Peyer's patch (tissue), 4 donors: ENCODE data around the gene TMOD3. TPM values are rescaled to one million over a fixed set of nuclear protein-coding genes. Genes with fewer than 3 reads are reported as not detected.

Experiments used
- DNase-seq, 3 donors: peaks; one replicate each; pipeline ENCODE4 v3.0.0-alpha.2; 2017 to 2019
- H3K27ac ChIP-seq, 4 donors: fragments of 200-600 bp; sonication (generic); one replicate each; pipeline ENCODE4 v1.5.1; 2016 to 2019
- H3K27me3 ChIP-seq, 2 donors: fragments of 200-600 bp; sonication (generic); one replicate each; pipeline ENCODE4 v1.5.1; 2019
- H3K36me3 ChIP-seq, 3 donors: fragments of 200-600 bp; sonication (generic); one replicate each; pipeline ENCODE4 v1.5.1; 2016 to 2019
- H3K4me1 ChIP-seq, 4 donors: fragments of 200-600 bp; sonication (generic); one replicate each; pipeline ENCODE4 v1.5.1; 2016 to 2019
- H3K4me3 ChIP-seq, 4 donors: fragments of 200-600 bp; sonication (generic); 1 replicate in 3 of 4; 2 replicates in 1 of 4; pipeline ENCODE4 v1.5.1; 2016 to 2019; ENCODE audit warnings: mild to moderate bottlenecking in 1 of 4
- H3K9me3 ChIP-seq, 4 donors: fragments of 200-600 bp; sonication (generic); one replicate each; pipeline ENCODE4 v1.5.1; 2016 to 2019; ENCODE audit warnings: mild to moderate bottlenecking in 1 of 4
- POLR2A ChIP-seq, 2 donors: fragments of 450-650 bp; IDR thresholded peaks; one replicate each; pipeline ENCODE4 v1.5.1; 2017; ENCODE audit warnings: antibody characterized with exemption in 2 of 2, mild to moderate bottlenecking in 2 of 2, moderate library complexity in 2 of 2
- total RNA-seq, 4 donors: library from RNA; depleted of rRNA; stranded (reverse); fragments of >200 nt; gene quantifications; one replicate each; pipeline ENCODE4 v1.1.0, GENCODE V29; 2016
- TF ChIP-seq, protein P1 (sequence below), 6 experiments: fragments of 450-650 bp in 4 of 6; fragments of 200-600 bp in 2 of 6; sonication (generic) in 1 of 6; IDR thresholded peaks; one replicate each; pipeline ENCODE4 v1.5.1; 2017 to 2019; ENCODE audit warnings: antibody characterized with exemption in 6 of 6, mild to moderate bottlenecking in 3 of 6, moderate library complexity in 1 of 6

The TMOD3 gene
- total RNA-seq, 4 donors from 2014 or later, result 39.3 to 51.8 (median 42.0) TPM

DNA sequence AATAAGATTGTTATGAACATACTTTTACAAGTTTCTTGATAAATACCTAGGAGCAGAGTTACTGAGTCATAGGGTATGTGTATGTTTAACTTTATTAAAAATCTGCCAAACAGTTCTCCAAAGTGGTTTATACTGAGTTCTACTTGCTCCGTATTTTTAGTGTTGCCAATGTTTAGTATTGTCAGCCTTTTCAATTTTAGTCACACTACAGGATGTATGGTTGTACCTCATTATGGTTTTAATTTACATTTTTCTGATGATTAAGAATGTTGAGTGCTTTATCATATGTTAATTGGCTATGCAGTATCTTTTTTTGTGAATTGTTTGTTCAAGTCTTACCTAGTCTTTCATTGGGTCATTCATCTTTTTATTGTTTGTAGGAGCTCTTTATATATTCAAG lies 4.3 kb downstream of the TMOD3 start:
- Histone ChIP-seq H3K27ac (no peak overlapping the region), H3K9me3 (no peaks in the 10 kb centered on the region), H3K27me3 (no peaks in the 10 kb centered on the region), H3K4me3 (no peak overlapping the region), H3K4me1 (peaks cover 0 to 32% (median 5%) of the 10 kb centered on the region in 4 donors), H3K36me3 (no peaks in the 10 kb centered on the region)
- TF ChIP-seq, protein P1, sequence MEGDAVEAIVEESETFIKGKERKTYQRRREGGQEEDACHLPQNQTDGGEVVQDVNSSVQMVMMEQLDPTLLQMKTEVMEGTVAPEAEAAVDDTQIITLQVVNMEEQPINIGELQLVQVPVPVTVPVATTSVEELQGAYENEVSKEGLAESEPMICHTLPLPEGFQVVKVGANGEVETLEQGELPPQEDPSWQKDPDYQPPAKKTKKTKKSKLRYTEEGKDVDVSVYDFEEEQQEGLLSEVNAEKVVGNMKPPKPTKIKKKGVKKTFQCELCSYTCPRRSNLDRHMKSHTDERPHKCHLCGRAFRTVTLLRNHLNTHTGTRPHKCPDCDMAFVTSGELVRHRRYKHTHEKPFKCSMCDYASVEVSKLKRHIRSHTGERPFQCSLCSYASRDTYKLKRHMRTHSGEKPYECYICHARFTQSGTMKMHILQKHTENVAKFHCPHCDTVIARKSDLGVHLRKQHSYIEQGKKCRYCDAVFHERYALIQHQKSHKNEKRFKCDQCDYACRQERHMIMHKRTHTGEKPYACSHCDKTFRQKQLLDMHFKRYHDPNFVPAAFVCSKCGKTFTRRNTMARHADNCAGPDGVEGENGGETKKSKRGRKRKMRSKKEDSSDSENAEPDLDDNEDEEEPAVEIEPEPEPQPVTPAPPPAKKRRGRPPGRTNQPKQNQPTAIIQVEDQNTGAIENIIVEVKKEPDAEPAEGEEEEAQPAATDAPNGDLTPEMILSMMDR (IDR thresholded peaks at IDR 0.05), result no peak
- DNase-seq, result no peak

GRCh38 chr15:51837792-51838251 lies 8.4 kb downstream of the TMOD3 start:
- no peaks in the 10 kb centered on the region for H3K36me3 ChIP-seq
- no peaks in the 10 kb centered on the region for H3K27me3 ChIP-seq
- DNase-seq, result no peak
- TF ChIP-seq, protein P1 (IDR thresholded peaks at IDR 0.05), result no peak
- TF ChIP-seq POLR2A (IDR thresholded peaks at IDR 0.05), result no peak
- peaks cover 0 to 25% (median 7%) of the 10 kb centered on the region in 4 donors for H3K4me1 ChIP-seq
- no peaks in the 10 kb centered on the region for H3K9me3 ChIP-seq
- H3K27ac ChIP-seq, result no peak overlapping the region
- H3K4me3 ChIP-seq, result no peak overlapping the region

- H3K9me3 ChIP-seq, result no peaks in the 10 kb centered on the region
- H3K27me3 ChIP-seq, result no peaks in the 10 kb centered on the region
- no peak for DNase-seq
- TF ChIP-seq, protein P1 (IDR thresholded peaks at IDR 0.05), result no peak
- TF ChIP-seq POLR2A (IDR thresholded peaks at IDR 0.05), result no peak
- no peak overlapping the region for H3K4me3 ChIP-seq
- H3K36me3 ChIP-seq, result no peaks in the 10 kb centered on the region
- peaks cover 0 to 27% (median 9%) of the 10 kb centered on the region in 4 donors for H3K4me1 ChIP-seq
- no peak overlapping the region for H3K27ac ChIP-seq
Measured at GRCh38 chr15:51838270-51838669, 8.8 kb downstream of the TMOD3 start.

DNA sequence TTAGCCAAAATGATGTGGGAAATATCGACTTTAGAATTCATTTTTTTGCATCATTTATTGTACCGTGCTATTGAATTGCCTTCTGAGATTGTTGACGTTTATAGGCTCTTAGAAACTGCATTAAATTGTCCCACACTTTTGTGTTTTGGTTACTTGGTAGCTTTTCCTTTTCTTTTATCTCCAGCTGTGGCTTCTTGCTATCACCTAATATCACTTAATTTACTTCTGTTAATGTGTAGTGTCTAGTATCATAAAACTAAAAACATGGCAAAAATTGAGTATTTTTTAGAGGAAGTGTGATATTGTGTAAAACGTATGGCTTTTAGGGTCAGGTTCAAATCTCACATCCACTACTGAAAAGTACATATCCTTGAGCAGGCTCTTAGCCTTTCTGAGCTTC lies 11.2 kb downstream of the TMOD3 start:
- H3K36me3 ChIP-seq, result no peaks in the 10 kb centered on the region
- TF ChIP-seq, protein P1 (IDR thresholded peaks at IDR 0.05), result no peak
- no peak for TF ChIP-seq POLR2A (IDR thresholded peaks at IDR 0.05)
- peaks cover 0 to 48% (median 13%) of the 10 kb centered on the region in 4 donors for H3K4me1 ChIP-seq

GRCh38 chr15:51841406-51842040 lies 12.1 kb downstream of the TMOD3 start:
- H3K27me3 ChIP-seq, result no peaks in the 10 kb centered on the region
- no peak for DNase-seq
- H3K27ac ChIP-seq, result peak overlapping the region in 1 of 4 donors; percentile 25
- H3K4me3 ChIP-seq, result no peak overlapping the region
- TF ChIP-seq, protein P1 (IDR thresholded peaks at IDR 0.05), result no peak
- TF ChIP-seq POLR2A (IDR thresholded peaks at IDR 0.05), result no peak
- peaks cover 0 to 50% (median 13%) of the 10 kb centered on the region in 4 donors for H3K4me1 ChIP-seq
- no peaks in the 10 kb centered on the region for H3K9me3 ChIP-seq
- no peaks in the 10 kb centered on the region for H3K36me3 ChIP-seq

More for the DNA sequence above, 11.2 kb downstream of the TMOD3 start:
- H3K9me3 ChIP-seq, result no peaks in the 10 kb centered on the region
- no peak overlapping the region for H3K4me3 ChIP-seq
- no peak overlapping the region for H3K27ac ChIP-seq
- DNase-seq, result no peak
- no peaks in the 10 kb centered on the region for H3K27me3 ChIP-seq
